GM18861 (cell line): ENCODE results near the gene RAD51.

Source experiments
- ATAC-seq: cut with Tn5 transposase; IDR thresholded peaks from one replicate; pipeline ENCODE4 v1.9.1; 2021; ENCODE audit not compliant: unreplicated experiment

The RAD51 gene

DNA sequence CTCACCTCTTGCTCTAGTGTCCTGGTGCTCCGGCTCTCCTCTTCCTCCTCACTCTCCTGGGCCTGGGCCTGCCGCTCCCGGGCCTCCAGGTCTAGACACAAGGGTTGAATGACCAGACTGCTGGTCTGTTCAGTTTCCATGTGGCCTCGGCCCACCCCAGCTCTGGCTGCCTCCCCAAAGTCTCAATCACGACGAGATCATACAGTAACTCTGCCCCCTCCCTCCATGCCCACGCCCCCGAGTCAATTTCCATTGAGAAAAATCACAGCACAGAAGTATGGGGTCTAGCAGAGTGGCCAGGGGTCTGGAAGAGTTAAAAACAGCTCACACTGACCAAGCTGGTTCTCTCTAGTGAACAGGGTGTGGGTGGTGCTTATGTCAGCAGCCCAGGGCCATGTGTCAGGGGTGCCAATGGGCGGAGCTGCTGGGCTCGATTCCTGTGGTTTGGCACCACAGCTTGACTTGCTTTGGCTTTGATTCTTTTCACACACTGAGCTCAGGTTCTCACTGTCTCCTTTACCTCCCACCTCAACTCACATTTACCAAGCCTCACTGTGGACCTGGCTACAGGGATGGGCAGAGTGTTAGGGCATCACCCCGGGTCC lies 81.7 kb downstream of the RAD51 start:
- no peak for ATAC-seq
